ENCODE data around the gene FAM217B.
A peak's percentile ranks its signal among the peaks of the same experiment; 100 is the strongest.

Gene FAM217B

GRCh38 chr20:59972037-59972801 lies 32.0 kb downstream of the FAM217B start:
- DNase-seq (ENCODE audit: low read depth, low spot score), result no peak

- no peak for DNase-seq (ENCODE audit: low read depth, low spot score)
These were observed 36.1 kb downstream of the FAM217B start for GRCh38 chr20:59976156-59976782.

- DNase-seq (ENCODE audit: low read depth, low spot score), result no peak
These were observed 36.9 kb downstream of the FAM217B start for GRCh38 chr20:59977086-59977485.

- no peak for DNase-seq (ENCODE audit: low read depth, low spot score)
These were observed 42.9 kb downstream of the FAM217B start for GRCh38 chr20:59983076-59983475.

- DNase-seq (ENCODE audit: low read depth, low spot score), result no peak
These were observed 44.4 kb downstream of the FAM217B start for GRCh38 chr20:59984541-59984940.

- DNase-seq (ENCODE audit: low read depth, low spot score), result no peak
These were observed 45.0 kb downstream of the FAM217B start for GRCh38 chr20:59985164-59985563.

GRCh38 chr20:59985864-59986263 lies 45.7 kb downstream of the FAM217B start:
- no peak for DNase-seq (ENCODE audit: low read depth, low spot score)

GRCh38 chr20:59987135-59987534 lies 46.9 kb downstream of the FAM217B start:
- no peak for DNase-seq (ENCODE audit: low read depth, low spot score)

- DNase-seq (ENCODE audit: low read depth, low spot score), result no peak
These were observed 48.0 kb downstream of the FAM217B start for GRCh38 chr20:59988141-59988540.

GRCh38 chr20:59992526-59993084 lies 52.4 kb downstream of the FAM217B start:
- DNase-seq (ENCODE audit: low read depth, low spot score), result no peak

GRCh38 chr20:59993736-59994430 lies 53.7 kb downstream of the FAM217B start:
- DNase-seq (ENCODE audit: low read depth, low spot score), result no peak

- peak; percentile 40 for DNase-seq (ENCODE audit: low read depth, low spot score)
These were observed 54.5 kb downstream of the FAM217B start for GRCh38 chr20:59994697-59995122.

- DNase-seq (ENCODE audit: low read depth, low spot score), result no peak
These were observed 55.9 kb downstream of the FAM217B start for GRCh38 chr20:59996108-59996507.

- DNase-seq (ENCODE audit: low read depth, low spot score), result no peak
These were observed 57.7 kb downstream of the FAM217B start for GRCh38 chr20:59997896-59998295.
